DOHH2 (cell line): ENCODE measurements around the gene FBXL2.

Experiments used
- CTCF ChIP-seq: fragments of 200-600 bp; sonication (generic); IDR thresholded peaks from one replicate; pipeline ENCODE4 v1.5.1; 2014; ENCODE audit warnings: antibody characterized with exemption, mild to moderate bottlenecking, low read depth, low read length; ENCODE audit not compliant: poor library complexity, severe bottlenecking
- EZH2phosphoT487 ChIP-seq: fragments of 200-600 bp; sonication (generic); IDR thresholded peaks from 2 replicates; pipeline ENCODE4 v1.6.1; 2017; ENCODE audit warnings: borderline replicate concordance, mild to moderate bottlenecking, antibody characterized with exemption, low read length, moderate library complexity, mixed read lengths

GRCh38 chr3:33363113-33363800, 86.0 kb downstream of the FBXL2 start:
- no peak for TF ChIP-seq CTCF
- TF ChIP-seq EZH2phosphoT487, result no peak
